DOHH2 (cell line): ENCODE results near the gene CRNKL1.

Experiments
- H3F3A ChIP-seq: fragments of 200-600 bp; sonication (generic), shearing (Covaris generic); 2 replicates; pipeline ENCODE4 v1.6.0; 2016; ENCODE audit warnings: antibody characterized with exemption, mild to moderate bottlenecking; ENCODE audit not compliant: control insufficient read depth, insufficient read depth
- H3K27ac ChIP-seq: fragments of 200-600 bp; sonication (generic); 2 replicates; pipeline ENCODE4 v1.5.1; 2014; ENCODE audit warnings: low read depth, mild to moderate bottlenecking, low read length, moderate library complexity
- H3K27me3 ChIP-seq: fragments of 200-600 bp; sonication (generic); 2 replicates; pipeline ENCODE4 v1.6.1; 2014; ENCODE audit warnings: mild to moderate bottlenecking, low read length, mixed read lengths; ENCODE audit not compliant: control insufficient read depth
- H3K36me3 ChIP-seq: fragments of 200-600 bp; sonication (generic); 2 replicates; pipeline ENCODE4 v1.6.1; 2014; ENCODE audit warnings: mild to moderate bottlenecking, low read length, moderate library complexity, mixed read lengths; ENCODE audit not compliant: control insufficient read depth
- H3K4me1 ChIP-seq: fragments of 200-600 bp; sonication (generic); 2 replicates; pipeline ENCODE4 v1.6.1; 2014; ENCODE audit warnings: mild to moderate bottlenecking, low read length, mixed read lengths; ENCODE audit not compliant: control insufficient read depth
- H3K4me2 ChIP-seq: fragments of 200-600 bp; sonication (generic); 2 replicates; pipeline ENCODE4 v1.6.0; 2014; ENCODE audit warnings: mild to moderate bottlenecking, low read length, moderate library complexity
- H3K4me3 ChIP-seq: fragments of 200-600 bp; sonication (generic); 2 replicates; pipeline ENCODE4 v1.5.1; 2014; ENCODE audit warnings: mild to moderate bottlenecking, low read length, mixed read lengths
- H3K79me2 ChIP-seq: fragments of 200-600 bp; sonication (generic); 2 replicates; pipeline ENCODE4 v1.6.1; 2014; ENCODE audit warnings: mild to moderate bottlenecking, low read length, mixed read lengths; ENCODE audit not compliant: control insufficient read depth
- H3K9me2 ChIP-seq: fragments of 200-600 bp; sonication (generic); replicated peaks from 2 replicates; pipeline ENCODE4 v1.6.1; 2014; ENCODE audit warnings: mild to moderate bottlenecking, low read length, mixed read lengths; ENCODE audit not compliant: control insufficient read depth
- H3K9me3 ChIP-seq: fragments of 200-600 bp; sonication (generic); 2 replicates; pipeline ENCODE4 v1.6.1; 2014; ENCODE audit warnings: antibody characterized with exemption, low read length, mixed read lengths; ENCODE audit not compliant: control insufficient read depth, insufficient read depth
- H4K20me1 ChIP-seq: fragments of 200-600 bp; sonication (generic); 2 replicates; pipeline ENCODE4 v1.6.0; 2014; ENCODE audit warnings: low read depth, mild to moderate bottlenecking, antibody characterized with exemption, low read length, moderate library complexity; ENCODE audit not compliant: control insufficient read depth, insufficient read depth
- CTCF ChIP-seq: fragments of 200-600 bp; sonication (generic); IDR thresholded peaks from one replicate; pipeline ENCODE4 v1.5.1; 2014; ENCODE audit warnings: antibody characterized with exemption, mild to moderate bottlenecking, low read depth, low read length; ENCODE audit not compliant: poor library complexity, severe bottlenecking
- EZH2phosphoT487 ChIP-seq: fragments of 200-600 bp; sonication (generic); IDR thresholded peaks from 2 replicates; pipeline ENCODE4 v1.6.1; 2017; ENCODE audit warnings: borderline replicate concordance, mild to moderate bottlenecking, antibody characterized with exemption, low read length, moderate library complexity, mixed read lengths

CRNKL1 gene

GRCh38 chr20:20038586-20038985 is 13.7 kb downstream of the CRNKL1 start:
- peaks cover 9% of the 10 kb centered on the region for H3F3A ChIP-seq
- no peaks in the 10 kb centered on the region for H3K9me2 ChIP-seq
- no peaks in the 10 kb centered on the region for H3K27me3 ChIP-seq
- no peaks in the 10 kb centered on the region for H3K9me3 ChIP-seq
- H4K20me1 ChIP-seq = no peaks in the 10 kb centered on the region
- no peak overlapping the region for H3K4me2 ChIP-seq
- H3K79me2 ChIP-seq = no peaks in the 10 kb centered on the region
- no peak for TF ChIP-seq CTCF
- no peak for TF ChIP-seq EZH2phosphoT487
- H3K4me1 ChIP-seq = no peaks in the 10 kb centered on the region
- no peak overlapping the region for H3K4me3 ChIP-seq
- peaks cover 99% of the 10 kb centered on the region for H3K36me3 ChIP-seq
- H3K27ac ChIP-seq = no peak overlapping the region

- Histone ChIP-seq H3K4me1 (no peaks in the 10 kb centered on the region), H3K27me3 (no peaks in the 10 kb centered on the region), H3K9me3 (no peaks in the 10 kb centered on the region), H3F3A (peaks cover 9% of the 10 kb centered on the region), H4K20me1 (no peaks in the 10 kb centered on the region), H3K27ac (no peak overlapping the region), H3K79me2 (no peaks in the 10 kb centered on the region), H3K9me2 (no peaks in the 10 kb centered on the region), H3K36me3 (peaks cover 99% of the 10 kb centered on the region), H3K4me2 (no peak overlapping the region), H3K4me3 (no peak overlapping the region)
- TF ChIP-seq CTCF (no peak), EZH2phosphoT487 (no peak)
These were observed 14.3 kb downstream of the CRNKL1 start for GRCh38 chr20:20037960-20038359.

DNA sequence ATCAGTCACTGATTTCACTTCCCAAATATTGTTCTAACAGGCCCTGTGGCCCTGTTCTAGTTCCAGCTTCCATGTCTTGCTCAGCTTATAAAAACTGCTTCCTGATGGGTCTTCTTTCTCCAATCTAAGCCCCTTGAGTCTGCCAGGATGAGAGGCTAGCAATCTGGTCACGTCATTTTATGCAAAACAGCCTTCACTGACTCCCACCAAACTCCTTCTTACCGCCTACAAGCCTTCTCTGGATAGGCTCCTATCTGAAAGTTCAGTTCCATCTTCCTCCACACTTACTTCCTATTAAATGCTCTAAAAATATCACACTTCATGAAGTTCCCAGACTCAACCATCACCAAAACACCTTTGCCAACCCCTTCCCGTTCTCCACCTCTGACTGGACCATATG is 15.5 kb downstream of the CRNKL1 start:
- TF ChIP-seq CTCF = no peak
- TF ChIP-seq EZH2phosphoT487 = no peak
- Histone ChIP-seq H3K27me3 (no peaks in the 10 kb centered on the region), H3K9me2 (no peaks in the 10 kb centered on the region), H3F3A (peaks cover 9% of the 10 kb centered on the region), H3K9me3 (no peaks in the 10 kb centered on the region), H3K27ac (no peak overlapping the region), H3K36me3 (peaks cover 99% of the 10 kb centered on the region), H3K79me2 (no peaks in the 10 kb centered on the region), H3K4me3 (no peak overlapping the region), H3K4me1 (no peaks in the 10 kb centered on the region), H4K20me1 (no peaks in the 10 kb centered on the region), H3K4me2 (no peak overlapping the region)

DNA sequence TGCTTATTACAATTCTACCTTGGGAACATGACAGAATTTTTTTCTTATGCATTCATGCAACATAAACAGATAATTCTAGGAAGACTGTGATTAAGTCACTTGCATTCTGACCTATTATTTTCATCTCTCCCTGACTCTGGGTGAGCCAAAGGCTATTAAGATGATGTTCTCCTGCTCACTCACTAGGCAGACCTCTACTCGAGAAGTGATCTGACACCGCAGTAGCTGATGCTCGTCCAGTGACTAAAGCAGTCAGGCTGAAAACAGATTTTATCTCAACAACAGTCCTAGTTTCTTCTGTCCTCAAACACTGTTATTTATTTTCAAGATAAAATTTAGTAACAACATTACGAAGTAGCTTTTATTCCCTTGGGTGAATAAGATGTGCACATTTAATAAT is 17.8 kb downstream of the CRNKL1 start:
- Histone ChIP-seq H3K9me2 (no peaks in the 10 kb centered on the region), H3K4me2 (no peak overlapping the region), H3K27me3 (no peaks in the 10 kb centered on the region), H3K36me3 (peaks cover 96% of the 10 kb centered on the region), H3K27ac (no peak overlapping the region), H3F3A (peaks cover 23% of the 10 kb centered on the region), H3K9me3 (no peaks in the 10 kb centered on the region), H3K4me3 (no peak overlapping the region), H4K20me1 (no peaks in the 10 kb centered on the region), H3K4me1 (no peaks in the 10 kb centered on the region), H3K79me2 (0 out of 2 replicates have a peak, but pooled peaks cover 9% of the 10 kb centered on the region)
- TF ChIP-seq CTCF (no peak), EZH2phosphoT487 (no peak)
